ENCODE data around the gene ACRBP.

Gene ACRBP

DNA sequence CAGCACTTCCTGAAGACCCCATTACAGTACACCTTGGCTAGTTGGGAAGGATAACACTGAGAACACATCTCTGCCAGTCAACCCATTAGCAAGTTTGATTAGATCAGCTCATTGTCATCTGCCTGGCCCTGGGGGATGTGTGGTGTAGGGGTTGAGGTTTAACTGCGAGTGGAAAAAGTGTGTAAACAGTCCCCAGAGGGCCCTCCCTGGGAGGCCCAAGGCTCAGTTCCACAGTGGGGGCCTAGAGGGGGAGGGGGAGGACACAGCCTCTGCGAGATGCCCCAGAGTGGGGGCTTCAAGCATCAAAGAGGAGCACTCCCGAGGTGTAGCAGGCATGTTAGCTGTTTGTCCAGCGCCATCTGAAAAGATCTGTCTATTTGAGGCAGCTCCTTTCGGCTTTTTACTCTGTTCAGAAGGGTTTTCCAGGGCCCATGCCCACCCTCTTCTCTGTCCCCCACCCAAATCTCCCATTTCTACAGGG, 11.8 kb downstream of the ACRBP start:
- peaks cover 48% of the 10 kb centered on the region for H3K4me1 Mint-ChIP-seq
- H3K27me3 Mint-ChIP-seq: no peaks in the 10 kb centered on the region
- no peaks in the 10 kb centered on the region for H3K36me3 Mint-ChIP-seq
- H3K27ac Mint-ChIP-seq: peak overlapping the region; percentile 85
- H3K4me3 Mint-ChIP-seq: peak overlapping the region; percentile 53
- H3K9me3 Mint-ChIP-seq: no peaks in the 10 kb centered on the region

DNA sequence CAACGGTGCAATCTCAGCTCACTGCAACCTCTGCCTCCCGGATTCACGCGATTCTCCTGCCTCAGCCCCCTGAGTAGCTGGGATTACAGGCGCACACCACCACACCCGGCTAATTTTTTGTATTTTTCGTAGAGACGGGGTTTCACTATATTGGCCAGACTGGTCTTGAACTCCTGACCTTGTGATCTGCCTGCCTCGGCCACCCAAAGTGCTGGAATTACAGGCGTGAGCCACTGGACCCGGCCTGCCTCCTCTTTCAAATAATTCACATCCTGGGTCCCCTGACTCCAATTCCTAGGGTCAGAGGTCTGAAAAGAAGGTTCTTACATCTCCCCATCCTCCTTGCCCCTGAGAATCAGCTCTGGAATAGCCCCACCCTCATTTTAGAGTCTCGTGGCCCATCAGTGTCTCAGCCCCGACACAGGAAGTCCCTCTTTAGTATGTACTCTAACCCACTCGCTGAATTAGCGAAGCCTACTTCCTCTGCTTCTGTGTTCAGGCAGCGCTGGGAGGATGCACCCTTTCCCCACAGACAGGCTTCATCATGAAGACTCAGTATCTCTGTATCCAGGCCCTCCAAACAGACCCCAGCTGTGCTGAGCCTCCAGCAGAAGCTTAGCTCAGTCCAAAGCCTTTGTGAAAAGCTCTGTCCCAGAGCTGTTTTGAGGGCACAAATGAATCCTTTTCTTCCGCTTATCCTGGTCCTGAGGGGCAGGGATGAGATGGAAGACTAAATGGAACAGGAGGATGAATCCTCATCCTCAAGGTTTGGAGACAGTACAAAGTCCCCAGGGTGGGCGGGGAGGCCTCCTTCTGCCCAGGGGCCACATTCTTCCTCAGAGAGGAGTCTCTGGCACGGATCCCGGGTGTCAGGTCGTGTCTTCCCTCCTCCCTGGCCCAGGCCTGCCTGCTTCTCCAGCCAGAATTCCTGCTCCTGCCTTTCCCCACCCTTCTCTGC, 14.9 kb downstream of the ACRBP start:
- Mint-ChIP-seq H3K27ac (peak overlapping the region; percentile 100), H3K4me3 (peak overlapping the region; percentile 89), H3K27me3 (no peaks in the 10 kb centered on the region), H3K4me1 (peaks cover 61% of the 10 kb centered on the region), H3K36me3 (no peaks in the 10 kb centered on the region), H3K9me3 (no peaks in the 10 kb centered on the region)

DNA sequence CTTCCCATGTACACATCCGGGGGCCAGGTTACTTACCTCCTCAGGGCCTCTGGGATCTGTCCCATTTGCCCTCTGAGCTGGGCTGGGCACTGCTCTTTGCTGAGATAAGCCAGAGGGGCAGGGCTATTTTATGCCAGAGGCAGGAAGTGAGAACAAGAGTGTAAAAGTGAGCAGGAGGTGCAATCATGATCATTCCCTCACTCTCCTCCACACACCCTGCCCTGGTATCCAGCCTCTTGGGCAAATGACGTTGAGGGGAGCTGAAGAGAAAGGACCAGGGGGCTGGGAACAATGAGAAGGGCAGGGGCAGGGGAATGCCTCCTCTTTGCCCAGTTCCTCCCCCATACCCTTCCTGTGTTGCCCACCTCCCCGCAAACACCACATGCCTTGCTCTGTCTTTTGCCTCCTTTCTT, 15.7 kb downstream of the ACRBP start:
- no peaks in the 10 kb centered on the region for H3K9me3 Mint-ChIP-seq
- peaks cover 67% of the 10 kb centered on the region for H3K4me1 Mint-ChIP-seq

DNA sequence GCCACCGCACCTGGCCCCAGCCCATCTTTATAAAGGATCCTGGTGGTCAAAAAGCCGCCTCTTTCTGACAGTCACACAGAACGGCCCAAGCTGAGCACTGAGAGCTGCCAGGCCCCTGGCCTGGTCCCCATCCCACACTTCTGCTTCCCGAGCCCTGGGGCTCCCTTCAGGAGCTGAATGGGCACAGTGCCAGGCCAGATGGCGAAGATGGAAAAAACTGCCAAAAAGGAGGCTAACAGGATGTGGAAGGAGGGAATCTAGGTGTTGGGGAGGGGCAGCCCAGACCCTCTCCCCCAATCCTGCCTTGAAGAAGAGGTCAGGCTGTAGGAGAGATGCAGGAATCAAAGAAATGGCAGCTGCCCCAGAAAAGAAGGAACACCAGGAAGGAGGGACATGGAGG, 16.5 kb downstream of the ACRBP start:
- Mint-ChIP-seq H3K27ac (peak overlapping the region; percentile 100), H3K4me3 (peak overlapping the region; percentile 89), H3K27me3 (no peaks in the 10 kb centered on the region), H3K36me3 (no peaks in the 10 kb centered on the region), H3K9me3 (no peaks in the 10 kb centered on the region), H3K4me1 (peaks cover 64% of the 10 kb centered on the region)

More for the DNA sequence above, 15.7 kb downstream of the ACRBP start:
- H3K27me3 Mint-ChIP-seq: no peaks in the 10 kb centered on the region
- H3K4me3 Mint-ChIP-seq: peak overlapping the region; percentile 89
- no peaks in the 10 kb centered on the region for H3K36me3 Mint-ChIP-seq
- H3K27ac Mint-ChIP-seq: peak overlapping the region; percentile 100

DNA sequence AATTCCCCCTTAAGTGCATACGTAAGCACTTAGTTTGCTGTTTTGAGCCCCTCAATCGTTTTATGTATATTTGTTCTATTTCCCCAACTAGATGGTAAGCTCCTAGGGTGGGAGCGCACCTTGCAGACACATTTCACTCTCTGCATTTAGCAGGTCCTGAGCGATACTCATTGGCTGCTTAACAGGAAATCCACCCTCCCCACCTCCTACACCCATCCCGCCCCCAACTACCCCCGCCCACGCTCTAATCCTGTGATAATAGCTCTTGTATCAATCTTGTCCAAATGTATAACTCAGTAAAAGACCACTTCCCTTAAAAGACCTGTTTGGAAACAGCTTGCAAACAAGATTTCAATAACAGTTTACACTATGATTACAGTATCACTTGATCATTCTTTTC, 19.6 kb downstream of the ACRBP start:
- no peaks in the 10 kb centered on the region for H3K36me3 Mint-ChIP-seq
- H3K9me3 Mint-ChIP-seq: no peaks in the 10 kb centered on the region
- peak overlapping the region; percentile 89 for H3K27ac Mint-ChIP-seq
- peak overlapping the region; percentile 90 for H3K4me3 Mint-ChIP-seq
- H3K4me1 Mint-ChIP-seq: peaks cover 45% of the 10 kb centered on the region
- H3K27me3 Mint-ChIP-seq: no peaks in the 10 kb centered on the region

DNA sequence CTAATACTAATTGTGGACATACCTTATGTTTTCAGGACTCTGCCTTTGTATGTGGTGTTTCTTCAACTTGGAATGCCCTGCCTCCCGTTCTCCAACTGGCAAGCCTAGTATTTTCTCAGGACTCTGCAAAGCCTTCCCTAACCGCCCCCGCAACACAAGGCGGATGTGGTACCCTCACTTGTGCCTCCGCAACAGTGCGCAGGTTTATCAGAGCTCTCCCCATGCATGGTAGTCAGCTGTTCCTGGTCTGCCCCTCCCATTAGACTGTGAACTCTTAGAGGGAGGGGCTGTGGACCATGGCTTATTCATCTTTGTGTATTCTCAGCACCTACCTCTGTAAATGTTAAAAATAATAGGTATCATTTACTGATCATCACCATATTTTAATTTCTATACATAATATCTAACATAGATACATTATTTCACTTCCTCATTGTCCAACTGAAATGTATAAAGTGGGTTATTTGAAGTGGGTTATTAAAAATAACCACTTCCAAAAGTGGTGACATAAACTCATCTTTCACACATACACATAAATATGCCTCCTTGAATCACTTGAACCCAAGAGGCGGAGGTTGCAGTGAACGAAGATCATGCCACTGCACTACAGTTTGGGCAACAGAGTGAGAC, 20.5 kb downstream of the ACRBP start:
- no peaks in the 10 kb centered on the region for H3K36me3 Mint-ChIP-seq
- no peaks in the 10 kb centered on the region for H3K27me3 Mint-ChIP-seq
- H3K4me1 Mint-ChIP-seq: peaks cover 36% of the 10 kb centered on the region
- H3K9me3 Mint-ChIP-seq: no peaks in the 10 kb centered on the region
- H3K27ac Mint-ChIP-seq: peak overlapping the region; percentile 10
- no peak overlapping the region for H3K4me3 Mint-ChIP-seq

DNA sequence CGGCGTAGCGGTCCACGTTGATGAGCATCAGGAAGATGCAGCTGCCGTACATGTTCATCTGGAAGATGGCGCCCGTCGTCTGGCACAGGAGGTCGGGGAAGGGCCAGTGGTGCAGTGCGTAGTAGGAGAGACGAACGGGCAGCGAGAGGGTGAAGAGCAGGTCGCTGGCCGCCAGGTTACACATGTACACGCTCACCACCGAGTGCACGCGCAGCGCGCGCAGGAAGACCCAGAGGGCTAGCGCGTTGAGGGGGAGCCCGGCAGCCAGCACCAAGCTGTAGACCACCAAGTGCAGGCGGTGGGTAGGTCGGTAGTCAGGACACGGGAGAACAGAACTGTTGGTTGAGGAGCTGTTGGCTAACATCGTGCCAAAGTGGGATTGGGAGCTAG, 26.4 kb downstream of the ACRBP start:
- H3K27ac Mint-ChIP-seq: peak overlapping the region; percentile 55
- no peaks in the 10 kb centered on the region for H3K36me3 Mint-ChIP-seq
- no peaks in the 10 kb centered on the region for H3K9me3 Mint-ChIP-seq
- H3K4me1 Mint-ChIP-seq: peaks cover 13% of the 10 kb centered on the region
- no peaks in the 10 kb centered on the region for H3K27me3 Mint-ChIP-seq
- peak overlapping the region; percentile 71 for H3K4me3 Mint-ChIP-seq

DNA sequence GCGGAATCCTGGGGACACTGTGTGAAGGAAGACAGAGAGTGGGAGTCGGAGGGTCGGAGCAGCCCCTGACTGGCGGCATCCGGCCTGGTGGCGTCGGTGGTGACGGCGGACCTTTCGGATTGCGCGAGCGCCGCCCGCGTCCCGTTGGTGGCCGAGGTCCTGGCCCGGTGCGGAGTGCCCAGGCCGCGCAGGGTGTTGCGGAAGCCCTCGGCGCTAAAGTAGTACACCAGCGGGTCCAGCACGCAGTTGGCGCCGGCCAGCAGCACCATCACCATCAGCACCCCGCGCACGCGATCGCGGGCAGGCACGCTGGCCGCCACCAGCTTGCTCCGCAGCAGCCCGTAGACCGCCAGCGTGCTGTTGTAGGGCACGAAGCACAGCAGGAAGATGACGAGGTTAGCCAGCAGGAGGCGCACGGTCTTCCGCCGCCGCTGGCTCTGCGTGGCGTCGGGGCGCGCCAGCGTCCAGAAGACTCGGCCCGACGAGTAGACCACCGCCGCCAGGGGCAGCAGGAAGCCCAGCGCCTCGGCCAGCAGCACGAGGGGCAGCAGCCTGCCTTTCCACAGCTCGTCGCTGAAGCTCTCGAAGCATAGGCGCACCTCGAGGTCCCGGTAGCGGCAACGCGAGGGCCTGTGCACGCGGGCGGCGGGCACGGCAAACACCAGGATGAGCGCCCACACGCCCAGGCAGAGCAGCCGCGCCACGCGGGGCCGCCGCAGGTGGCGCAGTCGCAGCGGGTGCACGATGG, 26.9 kb downstream of the ACRBP start:
- H3K36me3 Mint-ChIP-seq: no peaks in the 10 kb centered on the region
- H3K27ac Mint-ChIP-seq: no peak overlapping the region
- no peaks in the 10 kb centered on the region for H3K27me3 Mint-ChIP-seq
- H3K9me3 Mint-ChIP-seq: no peaks in the 10 kb centered on the region
- H3K4me3 Mint-ChIP-seq: peak overlapping the region; percentile 71
- H3K4me1 Mint-ChIP-seq: peaks cover 13% of the 10 kb centered on the region

DNA sequence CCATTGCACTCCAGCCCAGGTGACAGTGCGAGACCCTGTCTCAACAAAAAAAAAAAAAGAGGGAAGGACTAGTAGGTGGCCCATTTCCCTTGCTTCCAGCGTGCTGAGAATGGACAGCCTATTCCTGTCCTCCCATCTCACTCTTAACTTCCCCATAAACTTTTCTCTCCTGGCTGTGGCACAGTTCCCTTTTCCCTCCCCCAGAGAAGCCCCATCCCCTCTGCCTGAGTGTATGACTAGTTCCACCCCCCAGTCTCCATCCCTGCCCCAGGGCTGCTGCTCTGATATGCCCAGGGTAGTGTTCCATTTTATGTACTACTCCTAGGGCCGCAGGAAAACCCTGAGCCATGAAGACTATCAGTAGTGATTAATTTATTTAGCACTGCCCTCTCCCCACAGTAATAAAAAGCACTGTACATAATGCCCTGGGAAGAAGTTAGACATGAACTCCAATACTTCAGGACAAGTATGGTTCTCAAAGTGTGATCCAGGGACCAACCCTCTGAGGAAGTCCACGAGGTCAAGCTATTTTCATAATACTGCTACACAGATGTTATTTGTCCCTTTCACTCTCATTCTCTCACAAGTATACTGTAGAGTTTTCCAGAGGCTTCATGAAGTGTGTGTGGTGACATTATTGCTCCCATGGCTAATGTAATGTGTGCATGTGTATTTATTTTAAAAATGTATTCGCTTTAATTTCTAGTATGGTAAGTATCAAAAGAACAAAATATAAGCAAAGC, 28.6 kb downstream of the ACRBP start:
- Mint-ChIP-seq H3K27me3 (no peaks in the 10 kb centered on the region), H3K27ac (no peak overlapping the region), H3K4me3 (no peak overlapping the region), H3K36me3 (no peaks in the 10 kb centered on the region), H3K4me1 (peaks cover 26% of the 10 kb centered on the region), H3K9me3 (no peaks in the 10 kb centered on the region)

DNA sequence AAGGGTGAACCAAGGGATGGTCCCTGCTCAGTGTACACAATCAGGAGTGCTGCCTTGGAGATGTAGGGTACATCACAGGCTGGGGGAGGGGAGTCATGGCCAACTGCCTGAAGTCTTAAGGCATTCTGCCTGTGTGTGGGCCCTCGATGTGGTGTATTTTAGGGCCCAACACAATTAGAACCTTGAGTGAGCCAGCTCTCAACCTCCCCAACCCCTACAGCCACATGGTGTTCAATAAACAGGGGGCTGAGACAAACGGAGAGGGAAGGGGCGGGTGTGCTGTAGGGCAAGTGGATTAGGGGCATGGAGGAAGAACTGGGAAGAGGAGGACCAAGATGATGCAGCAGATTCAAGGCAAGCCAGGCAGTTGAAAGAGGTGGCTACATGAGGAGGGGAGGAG, 31.4 kb downstream of the ACRBP start:
- Mint-ChIP-seq H3K9me3 (no peaks in the 10 kb centered on the region), H3K4me1 (peaks cover 49% of the 10 kb centered on the region)

DNA sequence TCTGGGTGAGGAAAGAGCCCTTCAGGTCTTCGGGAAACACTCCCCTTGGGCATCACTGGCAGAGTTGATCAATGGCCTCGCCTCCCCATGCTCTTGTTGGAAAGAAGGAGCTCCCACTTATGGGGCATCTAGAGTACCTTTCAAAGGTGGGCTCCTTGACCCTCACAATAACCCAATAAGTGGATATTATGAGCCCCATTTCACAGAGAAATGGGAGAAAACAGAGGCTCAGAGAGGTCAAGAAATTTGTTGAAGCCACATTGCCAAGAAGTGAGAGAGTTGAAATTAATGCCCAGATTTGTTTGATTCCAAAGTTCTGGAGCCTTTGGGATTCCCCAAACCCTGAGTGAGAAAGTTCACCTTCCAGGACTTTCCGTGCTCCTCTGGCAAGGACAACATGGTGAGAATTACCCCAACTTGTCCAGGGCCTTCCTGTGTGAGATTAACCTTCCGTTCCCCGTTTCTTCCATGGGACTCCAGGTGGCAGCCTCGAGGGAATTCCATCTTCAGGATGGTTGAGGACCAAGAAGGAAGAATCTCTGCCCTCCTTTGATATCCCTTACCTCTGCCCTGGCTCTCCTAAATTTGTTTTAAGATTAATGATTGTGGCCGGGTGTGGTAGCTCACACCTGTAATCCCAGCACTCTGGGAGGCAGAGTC, 32.6 kb downstream of the ACRBP start:
- no peaks in the 10 kb centered on the region for H3K36me3 Mint-ChIP-seq
- peak overlapping the region; percentile 60 for H3K27ac Mint-ChIP-seq
- H3K27me3 Mint-ChIP-seq: no peaks in the 10 kb centered on the region
- H3K9me3 Mint-ChIP-seq: no peaks in the 10 kb centered on the region
- peaks cover 52% of the 10 kb centered on the region for H3K4me1 Mint-ChIP-seq
- H3K4me3 Mint-ChIP-seq: no peak overlapping the region

More for the DNA sequence above, 31.4 kb downstream of the ACRBP start:
- Mint-ChIP-seq H3K27ac (peak overlapping the region; percentile 31), H3K4me3 (no peak overlapping the region), H3K27me3 (no peaks in the 10 kb centered on the region), H3K36me3 (no peaks in the 10 kb centered on the region)

DNA sequence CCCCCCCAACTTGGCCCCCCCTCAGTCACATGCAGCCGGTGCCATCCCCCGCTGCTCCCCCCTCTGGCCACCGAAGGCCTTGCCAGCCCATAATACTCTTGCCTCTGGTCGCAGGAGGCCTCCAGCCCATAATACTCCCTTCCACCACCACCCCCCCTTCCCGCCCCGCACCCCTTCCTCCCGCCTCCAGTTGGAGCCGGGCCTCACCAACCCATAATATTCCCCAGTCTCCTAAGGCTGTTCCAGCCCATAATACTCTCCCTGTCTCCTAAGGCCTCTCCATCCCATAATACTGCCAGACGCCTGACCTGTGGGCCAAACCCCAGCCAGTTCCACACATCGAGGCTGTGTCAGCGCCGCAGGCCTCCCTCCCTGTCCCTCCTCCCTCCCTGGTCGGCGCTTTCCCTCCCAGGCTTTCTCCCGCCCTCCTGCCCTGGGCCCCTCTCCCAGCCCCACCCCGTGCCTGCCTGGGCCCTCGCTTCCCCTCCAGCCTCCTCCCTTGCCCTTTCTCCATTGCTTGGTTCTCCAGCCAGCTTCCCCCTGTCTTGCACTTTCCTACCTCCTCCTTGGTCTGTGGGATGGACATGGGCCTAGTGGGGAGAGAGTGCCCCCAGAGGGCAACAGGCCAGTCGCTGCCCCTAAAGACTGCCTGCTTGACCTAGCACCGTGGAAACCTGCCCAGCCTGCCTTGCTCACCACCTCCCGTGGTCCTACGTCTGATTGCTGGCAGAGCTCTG, 33.3 kb downstream of the ACRBP start:
- peak overlapping the region; percentile 66 for H3K27ac Mint-ChIP-seq
- H3K4me3 Mint-ChIP-seq: no peak overlapping the region
- H3K9me3 Mint-ChIP-seq: no peaks in the 10 kb centered on the region
- peaks cover 49% of the 10 kb centered on the region for H3K4me1 Mint-ChIP-seq
- no peaks in the 10 kb centered on the region for H3K27me3 Mint-ChIP-seq
- no peaks in the 10 kb centered on the region for H3K36me3 Mint-ChIP-seq

DNA sequence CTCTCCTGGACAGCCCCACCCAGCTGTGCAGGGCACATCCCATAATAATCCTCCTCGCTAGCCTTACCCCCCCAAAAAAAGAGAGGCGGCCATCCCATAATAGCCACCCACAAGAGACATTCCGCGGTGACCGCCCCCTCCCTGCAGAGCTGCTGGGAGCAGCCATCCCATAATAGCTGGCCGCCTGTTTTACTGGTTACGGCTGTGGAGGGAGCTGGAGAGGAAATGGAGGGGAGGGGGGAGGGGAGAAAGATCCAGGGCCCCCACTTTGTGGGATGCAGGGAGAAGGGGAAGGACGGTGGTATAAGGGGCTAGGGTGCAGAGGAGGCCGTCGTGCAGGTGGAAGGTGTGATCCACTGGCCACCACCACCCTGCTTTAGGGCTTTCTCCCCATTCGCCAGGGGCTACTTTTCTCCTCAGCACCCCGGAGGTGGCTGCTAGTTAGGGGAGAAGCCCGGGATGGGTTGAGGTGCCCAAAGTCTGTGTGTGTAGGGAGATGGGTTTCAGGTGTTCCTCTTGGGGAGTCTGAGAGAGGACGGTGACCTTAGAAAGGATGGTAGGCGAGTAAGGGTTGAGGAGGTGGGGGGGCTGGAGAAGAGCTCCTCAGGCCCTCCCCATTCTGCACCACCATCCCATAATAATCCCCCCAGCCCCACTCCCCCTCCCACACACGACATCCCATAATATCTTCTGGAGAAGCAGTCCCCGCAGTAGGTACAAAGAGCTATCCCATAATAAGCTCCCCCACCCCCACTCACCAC, 34.0 kb downstream of the ACRBP start:
- peaks cover 44% of the 10 kb centered on the region for H3K4me1 Mint-ChIP-seq
- no peaks in the 10 kb centered on the region for H3K27me3 Mint-ChIP-seq
- no peaks in the 10 kb centered on the region for H3K36me3 Mint-ChIP-seq
- no peak overlapping the region for H3K4me3 Mint-ChIP-seq
- no peaks in the 10 kb centered on the region for H3K9me3 Mint-ChIP-seq
- H3K27ac Mint-ChIP-seq: peak overlapping the region; percentile 36

Measured in activated naive CD4-positive, alpha-beta T cell treated with anti-CD3 and anti-CD28 coated beads, Interleukin-2, amount 50 U/mL, for 24 hours (primary cell).